Sigmoid colon (tissue), 7 donors: ENCODE measurements around the gene SFT2D3. TPM values are rescaled to one million over a fixed set of nuclear protein-coding genes. Genes with fewer than 3 reads are reported as not detected.

Source experiments
- DNase-seq: peaks from one replicate; pipeline ENCODE4 v3.0.0-alpha.2; 2019
- H3K27ac ChIP-seq, 4 donors: fragments of 200-600 bp; sonication (generic); one replicate each; pipeline ENCODE4 v1.5.1; 2016 to 2019; ENCODE audit warnings: mild to moderate bottlenecking in 1 of 4
- H3K27me3 ChIP-seq, 3 donors: fragments of 200-600 bp; sonication (generic); one replicate each; pipeline ENCODE4 v1.5.1; 2019; ENCODE audit warnings: mild to moderate bottlenecking in 1 of 3
- H3K36me3 ChIP-seq, 4 donors: fragments of 200-600 bp; sonication (generic); one replicate each; pipeline ENCODE4 v1.5.1; 2016 to 2019
- H3K4me1 ChIP-seq, 4 donors: fragments of 200-600 bp; sonication (generic); one replicate each; pipeline ENCODE4 v1.5.1; 2017 to 2019
- H3K4me3 ChIP-seq, 4 donors: fragments of 200-600 bp; sonication (generic); one replicate each; pipeline ENCODE4 v1.5.1; 2017 to 2019; ENCODE audit warnings: mild to moderate bottlenecking in 2 of 4, moderate library complexity in 1 of 4
- H3K9me3 ChIP-seq, 4 donors: fragments of 200-600 bp in 3 of 4; sonication (generic) in 3 of 4; one replicate each; pipeline versions ENCODE4 v1.5.1 to v1.6.1; 2013 to 2019
- EP300 ChIP-seq, 4 donors: sonication (generic); formaldehyde crosslinking; IDR thresholded peaks; one replicate each; pipeline ENCODE4 v1.6.1; 2017; ENCODE audit warnings: antibody characterized with exemption in 4 of 4
- POLR2A ChIP-seq, 2 donors: fragments of 450-650 bp; IDR thresholded peaks; one replicate each; pipeline ENCODE4 v1.6.1; 2016; ENCODE audit warnings: antibody characterized with exemption in 2 of 2, mild to moderate bottlenecking in 2 of 2, moderate library complexity in 2 of 2
- POLR2AphosphoS5 ChIP-seq, 4 donors: sonication (generic); formaldehyde crosslinking; IDR thresholded peaks; one replicate each; pipeline ENCODE4 v1.6.1; 2017; ENCODE audit warnings: antibody characterized with exemption in 4 of 4
- WGBS, 2 donors: extraction: QIAGEN DNeasy Blood & Tissue Kit; methylation state at CpG; one replicate each; pipeline ENCODE4 v1.1.7; 2013; 5-methylcytosine and 5-hydroxymethylcytosine counted together
- intact Hi-C: fragments of 100-400 bp; cut with DNase I; formaldehyde crosslinking; loops from one replicate; pipeline ENCODE4 v1.15.1; 2023
- polyA plus RNA-seq, 3 donors: library from polyadenylated mRNA; stranded (reverse); fragments of 200-250 nt; gene quantifications; one replicate each; pipeline ENCODE4 v1.2.3, GENCODE V29; 2013
- total RNA-seq, 4 donors: library from RNA; depleted of rRNA; stranded (reverse); fragments of >200 nt; gene quantifications; one replicate each; pipeline ENCODE4 v1.1.0, GENCODE V29; 2016
- TF ChIP-seq, protein P1 (sequence below), 4 experiments: fragments of 450-650 bp in 3 of 4; fragments of 200-600 bp in 1 of 4; IDR thresholded peaks; one replicate each; pipeline ENCODE4 v1.5.1; 2016 to 2019; ENCODE audit warnings: antibody characterized with exemption in 4 of 4, mild to moderate bottlenecking in 3 of 4, moderate library complexity in 2 of 4
- donor health status: healthy with polysubstance abuse.
- donor health status: Bipolar disorder and iron deficiency.
- donor health status: healthy.

Gene SFT2D3
- total and polyA plus RNA-seq, 7 donors = 1.4 to 8.6 (median 6.5) TPM

DNA sequence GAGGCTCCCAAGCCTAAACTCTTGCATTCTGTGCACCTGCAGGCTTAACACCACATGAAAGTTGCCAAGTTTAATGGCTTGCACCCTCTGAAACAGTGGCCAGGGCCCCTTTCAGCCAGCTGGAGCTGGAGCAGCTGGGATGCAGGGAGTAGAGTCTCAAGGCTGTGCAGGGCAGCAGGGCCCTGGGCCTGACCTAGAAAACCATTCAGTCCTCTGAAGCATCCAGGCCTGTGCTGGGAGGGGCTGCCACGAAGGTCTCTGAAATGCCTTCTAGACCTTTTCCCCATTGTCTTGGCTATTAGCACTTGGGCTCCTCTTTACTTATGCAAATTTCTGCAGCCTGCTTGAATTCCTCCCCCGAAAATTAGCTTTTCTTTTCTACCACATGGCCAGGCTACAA lies 10.6 kb upstream of the SFT2D3 start:
- intact Hi-C loops = no loop called here
- 90% methylated on average over 2 of the region's 2 CpGs for WGBS, 2 donors

DNA sequence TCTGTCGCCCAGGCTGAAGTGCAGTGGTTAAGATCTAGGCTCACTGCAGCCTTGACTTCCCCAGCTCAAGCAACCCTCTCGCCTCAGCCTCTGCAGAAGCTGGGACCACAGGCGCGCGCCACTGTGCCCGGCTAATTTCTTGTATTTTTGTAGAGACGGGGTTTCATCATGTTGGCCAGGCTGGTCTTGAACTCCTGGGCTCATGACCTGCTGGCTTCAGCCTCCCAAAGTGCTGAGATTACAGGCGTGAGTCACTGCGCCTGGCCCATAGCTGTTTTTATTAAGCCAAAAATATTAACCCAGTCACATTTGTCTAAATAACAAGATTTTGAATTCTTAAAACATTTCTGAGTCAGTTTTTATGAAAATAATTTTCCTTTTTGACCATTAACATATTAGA lies 6.3 kb upstream of the SFT2D3 start:
- intact Hi-C loops = loop anchor here (5.0 kb wide), 1 partner anchor 48 kb away; the partner anchor contains the start of gene GPR17
- peak overlapping the region; percentile 59 to 83 (median 70) for H3K27ac ChIP-seq
- peaks cover 0 to 13% (median 9%) of the 10 kb centered on the region in 4 donors for H3K4me1 ChIP-seq
- no peaks in the 10 kb centered on the region for H3K36me3 ChIP-seq
- DNase-seq = no peak
- WGBS, 2 donors = 93 to 94% methylated on average over 9 of the region's 9 CpGs
- H3K27me3 ChIP-seq = no peaks in the 10 kb centered on the region
- TF ChIP-seq, protein P1, sequence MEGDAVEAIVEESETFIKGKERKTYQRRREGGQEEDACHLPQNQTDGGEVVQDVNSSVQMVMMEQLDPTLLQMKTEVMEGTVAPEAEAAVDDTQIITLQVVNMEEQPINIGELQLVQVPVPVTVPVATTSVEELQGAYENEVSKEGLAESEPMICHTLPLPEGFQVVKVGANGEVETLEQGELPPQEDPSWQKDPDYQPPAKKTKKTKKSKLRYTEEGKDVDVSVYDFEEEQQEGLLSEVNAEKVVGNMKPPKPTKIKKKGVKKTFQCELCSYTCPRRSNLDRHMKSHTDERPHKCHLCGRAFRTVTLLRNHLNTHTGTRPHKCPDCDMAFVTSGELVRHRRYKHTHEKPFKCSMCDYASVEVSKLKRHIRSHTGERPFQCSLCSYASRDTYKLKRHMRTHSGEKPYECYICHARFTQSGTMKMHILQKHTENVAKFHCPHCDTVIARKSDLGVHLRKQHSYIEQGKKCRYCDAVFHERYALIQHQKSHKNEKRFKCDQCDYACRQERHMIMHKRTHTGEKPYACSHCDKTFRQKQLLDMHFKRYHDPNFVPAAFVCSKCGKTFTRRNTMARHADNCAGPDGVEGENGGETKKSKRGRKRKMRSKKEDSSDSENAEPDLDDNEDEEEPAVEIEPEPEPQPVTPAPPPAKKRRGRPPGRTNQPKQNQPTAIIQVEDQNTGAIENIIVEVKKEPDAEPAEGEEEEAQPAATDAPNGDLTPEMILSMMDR (IDR thresholded peaks at IDR 0.05) = no peak
- no peak for TF ChIP-seq POLR2A (IDR thresholded peaks at IDR 0.05)
- TF ChIP-seq POLR2AphosphoS5 (IDR thresholded peaks at IDR 0.05) = no peak
- TF ChIP-seq EP300 (IDR thresholded peaks at IDR 0.05) = no peak
- H3K9me3 ChIP-seq = peaks cover 0 to 6% (median 0%) of the 10 kb centered on the region in 4 donors
- peak overlapping the region in 3 of 4 donors; percentile 37 to 53 (median 43) for H3K4me3 ChIP-seq

More for the DNA sequence above, 10.6 kb upstream of the SFT2D3 start:
- no peak for DNase-seq
- Histone ChIP-seq H3K4me3 (no peak overlapping the region), H3K27ac (no peak overlapping the region), H3K4me1 (peaks cover 0 to 24% (median 18%) of the 10 kb centered on the region in 4 donors), H3K27me3 (no peaks in the 10 kb centered on the region), H3K36me3 (no peaks in the 10 kb centered on the region), H3K9me3 (peaks cover 0 to 6% (median 0%) of the 10 kb centered on the region in 4 donors)
- TF ChIP-seq POLR2AphosphoS5 (IDR thresholded peaks at IDR 0.05) = no peak
- TF ChIP-seq POLR2A (IDR thresholded peaks at IDR 0.05) = no peak

DNA sequence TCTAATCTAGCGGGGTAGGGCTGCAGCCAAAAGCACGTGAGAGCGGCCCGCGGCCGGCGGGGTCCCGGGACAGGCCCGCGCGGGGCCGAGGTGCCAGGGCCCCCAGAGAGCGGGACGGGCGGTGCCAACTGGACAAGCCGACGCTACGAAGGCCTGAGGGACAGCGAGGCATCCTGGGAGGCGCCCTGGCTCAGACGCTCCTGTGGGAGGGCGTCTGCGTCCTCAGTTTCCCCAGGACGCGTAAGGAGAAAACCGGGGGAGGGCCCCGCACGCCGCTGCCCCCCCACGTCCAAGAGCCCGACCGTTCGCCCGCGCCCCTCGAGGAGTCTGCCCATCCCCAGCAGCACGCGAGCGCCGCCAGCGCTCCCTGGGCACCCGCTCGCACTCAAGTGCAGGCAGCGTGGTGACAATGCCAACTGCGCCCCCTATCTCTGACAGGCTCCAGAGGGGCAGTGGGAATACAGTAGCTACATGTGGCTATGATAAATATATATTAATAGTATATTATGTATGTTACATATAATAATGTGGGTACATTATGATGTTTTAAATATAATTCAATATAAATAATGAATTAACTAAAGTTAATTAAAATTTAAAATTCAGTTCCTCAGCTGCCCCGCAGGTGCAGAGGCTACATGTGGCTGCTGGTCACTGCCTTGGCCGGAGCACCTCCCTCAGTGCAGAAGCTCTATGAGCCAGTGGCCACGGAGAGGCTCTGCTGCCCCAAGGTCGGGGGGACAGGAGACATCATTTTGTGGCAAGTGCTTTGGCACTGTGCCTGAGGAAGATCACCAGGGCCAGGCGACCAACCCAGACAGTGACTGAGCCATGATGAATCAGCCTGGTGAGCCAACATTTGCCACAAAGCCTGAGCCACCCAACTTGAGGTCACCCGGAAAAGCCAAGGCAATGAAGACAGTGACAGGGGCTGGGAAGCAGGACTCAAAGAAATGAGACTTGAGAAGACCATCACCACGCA lies 5.5 kb upstream of the SFT2D3 start:
- TF ChIP-seq EP300 (IDR thresholded peaks at IDR 0.05) = no peak
- TF ChIP-seq POLR2AphosphoS5 (IDR thresholded peaks at IDR 0.05) = peak in 3 of 4 donors; percentile 32 to 51 (median 49)
- TF ChIP-seq, protein P1 (IDR thresholded peaks at IDR 0.05) = peak; percentile 36 to 70 (median 48)
- TF ChIP-seq POLR2A (IDR thresholded peaks at IDR 0.05) = no peak
- 42 to 49% methylated on average over 52 of the region's 52 CpGs for WGBS, 2 donors
- peak overlapping the region; percentile 59 to 83 (median 70) for H3K27ac ChIP-seq
- peaks cover 0 to under 1% (median 0%) of the 10 kb centered on the region in 4 donors for H3K9me3 ChIP-seq
- peak; percentile 87 for DNase-seq
- H3K4me3 ChIP-seq = peak overlapping the region; percentile 20 to 53 (median 40)
- peaks cover 0 to 18% (median 12%) of the 10 kb centered on the region in 4 donors for H3K4me1 ChIP-seq
- no peaks in the 10 kb centered on the region for H3K36me3 ChIP-seq
- no peaks in the 10 kb centered on the region for H3K27me3 ChIP-seq
- intact Hi-C loops = loop anchor here (5.0 kb wide), 1 partner anchor 48 kb away; the partner anchor contains the start of gene GPR17

DNA sequence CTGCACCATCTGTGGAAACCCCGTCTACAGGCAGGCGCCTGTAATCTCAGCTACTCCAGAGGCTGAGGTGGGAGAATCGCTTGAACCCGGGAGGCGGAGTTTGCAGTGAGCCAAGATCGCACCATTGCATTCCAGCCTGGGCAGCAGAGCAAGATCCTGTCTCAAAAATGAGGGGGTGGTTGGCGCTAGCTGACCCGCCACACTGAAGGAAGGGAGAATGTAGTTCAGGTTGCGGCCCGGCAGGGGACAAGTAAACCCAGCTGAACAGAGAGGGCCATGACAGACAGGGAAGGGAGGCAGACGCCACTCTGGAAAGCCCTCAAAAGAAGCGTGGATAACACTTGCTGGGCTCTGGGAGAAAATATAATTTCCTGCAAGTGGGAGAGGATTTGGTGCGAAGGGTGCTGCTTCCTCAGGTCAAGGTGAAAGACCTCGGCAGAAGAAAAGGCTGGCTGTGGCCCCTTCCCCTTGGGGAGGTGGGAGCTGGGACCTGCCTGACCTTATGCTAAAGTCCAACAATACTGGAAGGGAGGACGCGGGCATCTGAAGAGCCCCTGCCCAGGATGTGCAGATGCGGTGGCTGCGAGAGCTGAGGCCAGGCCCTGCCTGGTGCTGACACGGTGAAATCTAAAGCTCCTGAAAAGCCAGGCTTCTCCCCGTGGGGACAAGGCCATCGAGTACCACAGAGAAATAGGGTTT lies 3.7 kb upstream of the SFT2D3 start:
- intact Hi-C loops = loop anchor here (5.0 kb wide), 1 partner anchor 50 kb away; the partner anchor contains the start of gene GPR17
- peaks cover 0 to 25% (median 18%) of the 10 kb centered on the region in 4 donors for H3K4me1 ChIP-seq
- H3K4me3 ChIP-seq = no peak overlapping the region
- DNase-seq = no peak
- H3K36me3 ChIP-seq = no peaks in the 10 kb centered on the region
- H3K9me3 ChIP-seq = no peaks in the 10 kb centered on the region
- 94 to 95% methylated on average over 21 of the region's 21 CpGs for WGBS, 2 donors
- TF ChIP-seq POLR2AphosphoS5 (IDR thresholded peaks at IDR 0.05) = no peak
- TF ChIP-seq, protein P1 (IDR thresholded peaks at IDR 0.05) = no peak
- no peak for TF ChIP-seq EP300 (IDR thresholded peaks at IDR 0.05)
- no peak for TF ChIP-seq POLR2A (IDR thresholded peaks at IDR 0.05)
- no peak overlapping the region for H3K27ac ChIP-seq
- no peaks in the 10 kb centered on the region for H3K27me3 ChIP-seq
